CD4-positive, alpha-beta T cell treated with Interferon gamma for 1 hour (primary cell): Measurements from ENCODE around the gene SELENOM.
A peak's percentile ranks its signal among the peaks of the same experiment; 100 is the strongest.
"Not testable (repeated sequence)": the region's sequence is repeated elsewhere in the genome, so short reads cannot be mapped to it uniquely, and the experiment has no call there.

Experiments
- DNase-seq: peaks from one replicate; pipeline ENCODE4 v3.0.0-alpha.2; 2020

The SELENOM gene

GRCh38 chr22:31089160-31090100 lies 17.9 kb downstream of the SELENOM start:
- DNase-seq, result peak; percentile 45

GRCh38 chr22:31088233-31088986 lies 19.0 kb downstream of the SELENOM start:
- DNase-seq, result no peak

GRCh38 chr22:31087744-31088215 lies 19.6 kb downstream of the SELENOM start:
- DNase-seq, result no peak

- no peak for DNase-seq
Observed at GRCh38 chr22:31086703-31087330, 20.6 kb downstream of the SELENOM start.

- no peak for DNase-seq
Observed at GRCh38 chr22:31085928-31086327, 21.4 kb downstream of the SELENOM start.

- no peak for DNase-seq
Observed at GRCh38 chr22:31085493-31085824, 21.9 kb downstream of the SELENOM start.

- peak; percentile 80 for DNase-seq
Observed at GRCh38 chr22:31084811-31085492, 22.4 kb downstream of the SELENOM start.

- no peak for DNase-seq
Observed at GRCh38 chr22:31083923-31084810, 23.2 kb downstream of the SELENOM start.

- DNase-seq, result no peak
Observed at GRCh38 chr22:31083377-31083768, 24.0 kb downstream of the SELENOM start.

- peak; percentile 34 for DNase-seq
Observed at GRCh38 chr22:31082606-31083376, 24.6 kb downstream of the SELENOM start.

- no peak for DNase-seq
Observed at GRCh38 chr22:31081963-31082605, 25.3 kb downstream of the SELENOM start.

GRCh38 chr22:31080848-31081649 lies 26.3 kb downstream of the SELENOM start, which contains the start of gene SMTN:
Gene SMTN (plus strand): TSS chr22:31081318. CDS start chr22:31083259, 1,941 bp downstream.
- DNase-seq, result peak; percentile 84

GRCh38 chr22:31080164-31080847 lies 27.1 kb downstream of the SELENOM start:
- no peak for DNase-seq

GRCh38 chr22:31079095-31079642 lies 28.2 kb downstream of the SELENOM start:
- DNase-seq, result no peak

GRCh38 chr22:31078389-31078788 lies 29.0 kb downstream of the SELENOM start:
- not testable (repeated sequence) for DNase-seq

GRCh38 chr22:31077681-31078080 lies 29.7 kb downstream of the SELENOM start:
- no peak for DNase-seq

GRCh38 chr22:31075961-31076360 lies 31.4 kb downstream of the SELENOM start:
- no peak for DNase-seq

GRCh38 chr22:31073545-31074145 lies 33.7 kb downstream of the SELENOM start:
- DNase-seq, result not testable (repeated sequence)
